Stimulated activated naive CD8-positive, alpha-beta T cell treated with anti-CD3 and anti-CD28 coated beads, Interleukin-15, Interleukin-2, amounts not matched to agents 100 U/mL and 50 U/mL, for 24 hours (primary cell): Measurements from ENCODE around the gene UBASH3A.

Experiments
- ATAC-seq: fragments of 150-1000 bp; cut with Tn5 transposase; one replicate; pipeline ENCODE4 v1.10.0; 2021
- DNase-seq: peaks from one replicate; pipeline ENCODE4 v3.0.0; 2021

Gene UBASH3A

DNA sequence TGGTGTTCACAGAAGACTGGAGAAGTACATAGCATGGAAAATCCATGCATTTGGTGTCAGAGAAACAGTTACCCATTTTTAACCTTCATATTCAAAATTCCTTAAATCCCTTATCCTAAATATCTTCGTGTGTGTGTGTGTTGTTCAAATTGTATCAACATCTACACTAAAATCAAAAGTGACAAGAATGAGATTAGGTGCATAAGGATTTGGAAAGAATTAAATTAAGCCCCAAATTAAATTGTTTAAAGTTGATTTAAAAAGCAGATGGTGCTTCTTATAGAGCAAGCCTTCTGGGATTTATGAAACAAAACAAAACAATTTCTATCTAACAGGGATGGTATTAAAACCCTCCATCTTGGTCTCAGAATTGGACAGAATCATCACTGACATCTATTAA is 87.6 kb downstream of the UBASH3A start:
- ATAC-seq = no peak
- DNase-seq = no peak

DNA sequence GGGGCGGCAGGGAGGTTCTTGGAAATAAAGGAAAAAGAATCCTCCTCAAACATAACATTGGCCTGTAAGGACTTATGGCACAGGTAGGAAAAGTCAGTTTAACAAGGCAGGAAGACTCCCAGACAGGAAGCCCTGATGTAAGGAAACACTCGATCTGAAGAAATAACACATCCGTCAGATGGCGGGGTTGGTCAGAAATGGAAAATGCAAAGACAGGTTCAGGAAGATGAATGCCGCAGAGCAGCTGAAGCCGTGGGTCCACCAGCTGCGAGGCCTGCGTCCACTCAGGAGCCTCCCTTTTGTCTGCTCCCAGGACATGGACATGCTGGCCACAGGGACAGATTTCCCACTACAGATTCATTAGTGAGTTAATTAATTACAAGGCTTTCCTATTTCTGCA is 88.5 kb downstream of the UBASH3A start:
- no peak for ATAC-seq

DNA sequence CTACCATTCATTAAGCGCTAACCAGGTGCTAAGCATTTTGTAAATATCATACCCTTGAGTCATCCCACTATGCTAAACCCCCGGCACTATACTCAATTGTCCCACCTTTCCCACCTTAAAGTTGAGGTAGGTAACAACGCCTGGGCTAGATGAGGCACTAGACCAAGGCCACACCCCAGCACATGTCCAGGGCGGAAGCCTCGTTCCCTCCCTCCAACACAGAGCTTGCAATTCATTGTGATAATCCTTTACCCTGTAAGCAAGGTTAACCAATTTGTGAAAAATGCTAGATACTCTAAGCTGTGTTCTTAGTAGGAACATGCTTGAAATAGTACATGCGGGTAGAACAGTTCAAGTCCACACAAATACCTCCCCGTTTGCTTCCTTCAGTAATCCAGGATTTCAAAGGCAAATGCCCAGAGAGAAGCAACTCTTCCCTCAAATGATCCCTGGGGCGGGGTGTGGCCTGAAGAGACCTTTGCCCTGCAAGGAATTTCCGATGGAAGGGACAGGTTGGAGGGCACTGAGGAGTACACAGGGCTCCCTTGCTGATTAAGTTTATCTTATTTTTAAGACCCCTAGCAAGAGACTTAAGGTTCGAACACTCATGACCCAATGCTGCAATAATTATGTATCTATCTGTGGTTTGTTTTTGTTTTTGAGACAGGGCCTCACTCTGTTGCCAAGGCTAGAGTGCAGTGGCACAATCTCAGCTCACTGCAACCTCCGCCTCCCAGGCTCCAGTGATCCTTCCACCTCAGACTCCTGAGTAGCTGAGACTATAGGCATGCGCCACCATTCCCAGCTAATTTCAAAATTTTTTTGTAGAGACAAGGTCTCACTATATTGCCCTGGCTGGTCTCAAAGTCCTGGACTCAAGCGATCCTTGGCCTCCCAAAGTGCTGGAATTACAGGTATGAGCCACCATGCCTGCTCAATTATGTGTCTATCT is 89.7 kb downstream of the UBASH3A start:
- no peak for ATAC-seq
- no peak for DNase-seq

More for the DNA sequence above, 88.5 kb downstream of the UBASH3A start:
- DNase-seq = no peak

DNA sequence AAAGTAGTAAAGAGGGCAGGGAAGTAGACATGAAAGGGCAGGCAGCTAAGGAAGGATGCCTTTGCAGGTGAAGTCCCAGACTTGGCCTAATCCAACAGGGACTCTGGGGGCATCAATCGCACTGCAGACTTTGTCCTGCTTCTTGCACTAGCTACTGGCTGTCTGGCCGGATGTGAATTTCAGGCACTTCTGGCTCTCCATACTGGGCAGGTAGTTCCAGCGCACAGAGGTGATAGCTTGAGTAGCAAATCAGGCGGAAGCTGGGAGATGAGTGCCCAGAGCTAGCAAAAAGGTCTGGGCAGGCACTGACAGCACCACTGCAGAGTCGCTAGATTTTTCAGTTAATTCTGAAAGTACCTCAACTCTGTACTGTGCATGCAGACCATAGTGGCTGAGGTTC is 91.3 kb downstream of the UBASH3A start:
- ATAC-seq (no peak), DNase-seq (no peak)

DNA sequence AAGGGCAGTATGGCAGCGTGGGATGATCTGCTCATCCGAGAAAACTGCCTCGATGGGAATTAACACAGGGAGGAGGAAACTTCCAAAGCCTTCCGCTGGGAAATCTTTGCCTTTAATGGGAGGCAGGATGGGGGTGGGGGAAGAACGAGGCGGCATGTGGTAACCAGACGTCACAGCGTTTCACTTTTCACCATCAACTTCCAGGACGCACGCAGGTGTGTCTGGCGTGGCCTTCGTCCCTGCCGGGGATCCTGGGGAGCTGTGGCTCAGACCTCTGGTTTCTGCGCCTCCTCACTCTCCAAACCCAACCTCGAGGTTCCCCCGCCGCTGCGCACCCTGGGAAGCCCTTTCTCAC is 92.0 kb downstream of the UBASH3A start:
- no peak for DNase-seq
- ATAC-seq = no peak

DNA sequence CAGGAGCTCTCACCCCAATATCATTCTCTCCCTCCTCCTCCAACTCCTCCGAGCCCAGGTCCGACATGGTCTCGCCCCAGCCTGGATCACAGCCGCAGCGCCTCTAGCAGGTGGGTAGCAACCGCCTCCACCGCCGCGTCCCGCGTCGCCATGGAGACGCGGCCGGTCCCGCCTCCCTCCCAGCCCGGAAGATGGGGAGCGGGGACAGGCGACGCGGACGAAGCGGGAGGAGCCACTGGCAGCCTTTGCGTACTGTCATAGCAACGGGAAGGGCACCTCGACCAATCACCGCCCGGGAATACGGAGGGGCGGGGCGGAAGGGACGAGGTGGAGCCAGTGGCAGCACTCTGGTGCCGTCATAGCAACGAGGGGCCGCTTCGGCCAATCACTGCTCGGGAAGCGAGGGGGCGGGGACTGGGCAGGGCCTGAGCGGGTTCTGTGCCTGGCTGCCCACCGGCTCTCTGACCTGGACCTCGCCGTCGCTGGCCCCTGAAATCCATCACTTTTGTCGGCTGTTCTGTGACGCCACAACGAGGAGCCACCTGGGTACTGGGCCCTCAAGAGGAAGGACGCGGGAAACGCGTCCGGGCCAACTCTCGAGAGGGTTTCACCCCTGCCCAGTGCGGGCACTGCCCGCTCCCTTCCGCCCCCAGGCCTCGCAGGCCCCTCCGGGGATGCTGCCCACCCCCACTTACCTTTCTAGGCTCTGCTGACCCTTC is 92.6 kb downstream of the UBASH3A start, which contains the start of gene RSPH1:
TSS of gene RSPH1 (minus strand) at position 105 of the 719 bp plus-strand sequence. CDS start at position 67, 38 bp downstream.
- peak; percentile 99 for ATAC-seq

DNA sequence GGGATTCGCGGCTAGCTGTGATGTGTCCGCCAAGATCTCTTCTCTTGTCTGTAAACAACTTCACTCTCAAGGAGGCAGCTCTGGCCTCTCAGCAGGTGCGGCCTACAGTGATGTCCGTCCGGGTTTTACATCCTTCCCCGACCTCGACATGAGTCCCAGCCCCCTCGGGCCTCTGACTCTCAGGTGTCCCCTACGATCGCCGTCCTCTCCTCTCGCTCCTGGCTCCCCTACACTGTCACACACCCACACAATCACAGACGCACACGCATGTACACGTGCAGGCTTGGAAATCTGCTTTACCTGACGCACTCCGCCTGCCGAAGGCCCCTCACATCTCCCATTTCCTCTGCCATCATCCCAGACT is 93.1 kb downstream of the UBASH3A start:
- no peak for DNase-seq
- no peak for ATAC-seq

More for the DNA sequence above, 92.6 kb downstream of the UBASH3A start, which contains the start of gene RSPH1:
- peak; percentile 100 for DNase-seq
